H9 (cell line): Measurements from ENCODE around the gene SMARCE1. TPM values are rescaled to one million over a fixed set of nuclear protein-coding genes. Genes with fewer than 3 reads are reported as not detected.

Experiments
- DNase-seq: peaks from one replicate; pipeline ENCODE4 v3.0.0-alpha.2; 2017
- H2AFZ ChIP-seq: one replicate; pipeline ENCODE4 v1.6.1; 2013; ENCODE audit warnings: mild to moderate bottlenecking, low read length, control low read depth, moderate library complexity
- H2AK5ac ChIP-seq: 2 replicates; pipeline ENCODE4 v1.6.1; 2013; ENCODE audit warnings: low read length, control low read depth, mixed read lengths; ENCODE audit not compliant: insufficient read length
- H2BK120ac ChIP-seq: one replicate; pipeline ENCODE4 v1.6.1; 2013; ENCODE audit warnings: low read depth, mild to moderate bottlenecking, low read length, control low read depth, inconsistent platforms; ENCODE audit not compliant: poor library complexity, severe bottlenecking
- H2BK12ac ChIP-seq: 2 replicates; pipeline ENCODE4 v1.6.1; 2013; ENCODE audit warnings: low read length, control low read depth, mixed read lengths, low read depth; ENCODE audit not compliant: insufficient read length
- H2BK15ac ChIP-seq: 2 replicates; pipeline ENCODE4 v1.6.1; 2013; ENCODE audit warnings: low read depth, low read length, control low read depth
- H2BK20ac ChIP-seq: one replicate; pipeline ENCODE4 v1.6.1; 2013; ENCODE audit warnings: low read depth, mild to moderate bottlenecking, low read length, control low read depth, inconsistent platforms; ENCODE audit not compliant: poor library complexity, severe bottlenecking
- H2BK5ac ChIP-seq: 2 replicates; pipeline ENCODE4 v1.6.1; 2013; ENCODE audit warnings: low read length, control low read depth, mixed read lengths; ENCODE audit not compliant: insufficient read length
- H3K14ac ChIP-seq: 2 replicates; pipeline ENCODE4 v1.6.1; 2013; ENCODE audit warnings: low read length, control low read depth; ENCODE audit not compliant: insufficient read depth
- H3K18ac ChIP-seq: 2 replicates; pipeline ENCODE4 v1.6.1; 2013; ENCODE audit warnings: low read depth, mild to moderate bottlenecking, mixed read lengths, low read length, control low read depth; ENCODE audit not compliant: insufficient read length
- H3K23ac ChIP-seq: 2 replicates; pipeline ENCODE4 v1.6.1; 2013; ENCODE audit warnings: low read length, control low read depth, mixed read lengths, low read depth; ENCODE audit not compliant: insufficient read length
- H3K23me2 ChIP-seq: 2 replicates; pipeline ENCODE4 v1.6.1; 2013; ENCODE audit warnings: low read depth, mild to moderate bottlenecking, mixed read lengths, low read length, control low read depth; ENCODE audit not compliant: insufficient read length, poor library complexity, severe bottlenecking
- H3K27ac ChIP-seq: 2 replicates; pipeline ENCODE4 v1.5.1; 2013; ENCODE audit warnings: low read length, control low read depth, mixed read lengths, low read depth; ENCODE audit not compliant: insufficient read length
- H3K27me3 ChIP-seq: 2 replicates; pipeline ENCODE4 v1.6.1; 2013; ENCODE audit warnings: low read length, control low read depth, inconsistent platforms; ENCODE audit not compliant: insufficient read depth
- H3K4ac ChIP-seq: 2 replicates; pipeline ENCODE4 v1.6.1; 2013; ENCODE audit warnings: low read depth, mild to moderate bottlenecking, control low read depth, inconsistent platforms, low read length, moderate library complexity
- H3K4me1 ChIP-seq: 2 replicates; pipeline ENCODE4 v1.6.1; 2013; ENCODE audit warnings: low read length, control low read depth, inconsistent platforms; ENCODE audit not compliant: insufficient read depth
- H3K4me2 ChIP-seq: 2 replicates; pipeline ENCODE4 v1.6.1; 2013; ENCODE audit warnings: low read length, control low read depth, mixed read lengths; ENCODE audit not compliant: insufficient read length, insufficient read depth
- H3K56ac ChIP-seq: 2 replicates; pipeline ENCODE4 v1.6.1; 2013; ENCODE audit warnings: low read depth, mild to moderate bottlenecking, mixed read lengths, low read length, control low read depth; ENCODE audit not compliant: insufficient read length
- H3K79me1 ChIP-seq: 2 replicates; pipeline ENCODE4 v1.6.1; 2013; ENCODE audit warnings: low read depth, mild to moderate bottlenecking, moderate library complexity, low read length, control low read depth, inconsistent platforms; ENCODE audit not compliant: insufficient read depth, poor library complexity, severe bottlenecking
- H3K79me2 ChIP-seq: 2 replicates; pipeline ENCODE4 v1.6.1; 2013; ENCODE audit warnings: low read length, control low read depth, inconsistent platforms; ENCODE audit not compliant: insufficient read depth
- H3K9ac ChIP-seq: 2 replicates; pipeline ENCODE4 v1.6.1; 2013; ENCODE audit warnings: low read length, control low read depth, mixed read lengths; ENCODE audit not compliant: insufficient read length; ENCODE audit errors: extremely low read depth
- H3K9me3 ChIP-seq: one replicate; pipeline ENCODE4 v1.6.1; 2013; ENCODE audit warnings: low read depth, low read length, inconsistent platforms; ENCODE audit not compliant: control insufficient read depth
- H3T11ph ChIP-seq: one replicate; pipeline ENCODE4 v1.6.1; 2013; ENCODE audit warnings: mild to moderate bottlenecking, low read length, control low read depth, inconsistent platforms
- H4K20me1 ChIP-seq: one replicate; pipeline ENCODE4 v1.6.1; 2013; ENCODE audit not compliant: control insufficient read depth, insufficient read length, insufficient read depth
- H4K5ac ChIP-seq: 2 replicates; pipeline ENCODE4 v1.6.1; 2013; ENCODE audit warnings: low read depth, mild to moderate bottlenecking, mixed read lengths, low read length, control low read depth; ENCODE audit not compliant: insufficient read length
- H4K8ac ChIP-seq: replicated peaks from 2 replicates; pipeline ENCODE4 v1.6.1; 2013; ENCODE audit warnings: low read length, control low read depth, mixed read lengths, low read depth; ENCODE audit not compliant: insufficient read length
- H4K91ac ChIP-seq: 2 replicates; pipeline ENCODE4 v1.6.1; 2013; ENCODE audit warnings: low read depth, mild to moderate bottlenecking, moderate library complexity, mixed read lengths, low read length, control low read depth; ENCODE audit not compliant: insufficient read length
- H3K27ac Mint-ChIP-seq, 3 experiments: 2 replicates in 2 of 3; 3 replicates in 1 of 3; pipeline ENCODE4 v1.8.0; 2020 to 2021; ENCODE audit warnings: mixed read lengths in 3 of 3, mild to moderate bottlenecking in 1 of 3, moderate library complexity in 1 of 3
- H3K27me3 Mint-ChIP-seq: 2 replicates; pipeline ENCODE4 v1.8.0; 2021; ENCODE audit warnings: low read depth, mild to moderate bottlenecking, moderate library complexity, mixed read lengths
- H3K36me3 Mint-ChIP-seq, 3 experiments: 2 replicates in 2 of 3; 3 replicates in 1 of 3; pipeline ENCODE4 v1.8.0; 2020 to 2021; ENCODE audit warnings: low read depth in 3 of 3, mixed read lengths in 3 of 3; ENCODE audit not compliant: insufficient read depth in 1 of 3
- H3K4me1 Mint-ChIP-seq, 2 experiments: 2 replicates each; pipeline ENCODE4 v1.8.0; 2020; ENCODE audit warnings: mixed read lengths in 2 of 2
- H3K4me3 Mint-ChIP-seq, 2 experiments: 2 replicates in 1 of 2; 3 replicates in 1 of 2; pipeline ENCODE4 v1.8.0; 2020 to 2021; ENCODE audit warnings: mild to moderate bottlenecking in 2 of 2, mixed read lengths in 2 of 2, moderate library complexity in 1 of 2
- H3K9me3 Mint-ChIP-seq, 2 experiments: 2 replicates in 1 of 2; 3 replicates in 1 of 2; pipeline ENCODE4 v1.8.0; 2020; ENCODE audit warnings: mild to moderate bottlenecking in 2 of 2, mixed read lengths in 2 of 2, moderate library complexity in 1 of 2
- CTCF ChIP-seq: fragments of 200-600 bp; sonication (generic); conservative IDR thresholded peaks from 3 replicates; pipeline ENCODE4 v1.8.0; 2021; ENCODE audit warnings: antibody characterized with exemption, mild to moderate bottlenecking
- WGBS: extraction: QIAGEN DNeasy Blood & Tissue Kit; methylation state at CpG from one replicate; pipeline ENCODE4 v1.1.7; 2013; ENCODE audit warnings: missing lambda C conversion rate, low lambda C conversion rate, mixed read lengths; ENCODE audit not compliant: insufficient read length; ENCODE audit errors: extremely low coverage; 5-methylcytosine and 5-hydroxymethylcytosine counted together
- total RNA-seq: library from RNA; stranded (reverse); gene quantifications from 2 replicates; pipeline ENCODE4 v1.2.1, GENCODE V29; 2021

Gene SMARCE1
- total RNA-seq, 1 experiment from 2014 or later: 122 TPM

- H3K4me3 Mint-ChIP-seq: no peak overlapping the region
These were observed 40.9 kb downstream of the SMARCE1 start for GRCh38 chr17:40606548-40607353.

More at GRCh38 chr17:40606548-40607353, 40.9 kb downstream of the SMARCE1 start:
- Histone ChIP-seq H4K8ac (no peak overlapping the region), H3K27ac (no peak overlapping the region), H3K79me1 (no peaks in the 10 kb centered on the region), H3K23me2 (no peaks in the 10 kb centered on the region), H4K20me1 (no peaks in the 10 kb centered on the region), H3K79me2 (no peaks in the 10 kb centered on the region), H3K27me3 (no peaks in the 10 kb centered on the region), H3K9me3 (no peaks in the 10 kb centered on the region), H2BK5ac (no peak overlapping the region), H2BK15ac (no peak overlapping the region), H3K4me2 (no peak overlapping the region), H3K18ac (no peak overlapping the region), H3K14ac (no peak overlapping the region), H3K56ac (no peak overlapping the region), H2BK120ac (no peak overlapping the region), H2AK5ac (no peak overlapping the region), H3K9ac (no peak overlapping the region), H4K91ac (no peak overlapping the region), H2BK20ac (no peak overlapping the region), H2BK12ac (no peak overlapping the region), H3K4me1 (peaks cover 5% of the 10 kb centered on the region; the same call in 1 of the 2 replicates), H2AFZ (no peak overlapping the region), H3K4ac (no peak overlapping the region), H3K23ac (no peak overlapping the region), H4K5ac (no peak overlapping the region), H3T11ph (no peak overlapping the region)
- no peak for TF ChIP-seq CTCF
- Mint-ChIP-seq H3K36me3 (no peaks in the 10 kb centered on the region), H3K27me3 (peaks cover 13% of the 10 kb centered on the region), H3K4me1 (peaks cover 13 to 20% of the 10 kb centered on the region in 2 experiments), H3K27ac (no peak overlapping the region; a peak in 1 of 7 replicates), H3K9me3 (no peaks in the 10 kb centered on the region)
- WGBS: no CpG with 5 or more reads among the region's 10 CpGs
- no peak for DNase-seq
